SU-DHL-6 (cell line): ENCODE results near the gene PDP2.

Source experiments
- H2AFZ ChIP-seq: fragments of 200-600 bp; sonication (generic); 2 replicates; pipeline ENCODE4 v1.6.1; 2014; ENCODE audit warnings: low read depth, mild to moderate bottlenecking, moderate library complexity, mixed read lengths, antibody characterized with exemption, low read length; ENCODE audit not compliant: severe bottlenecking
- H3F3A ChIP-seq: fragments of 200-600 bp; shearing (Covaris generic); 2 replicates; pipeline ENCODE4 v1.6.0; 2016; ENCODE audit warnings: antibody characterized with exemption, mild to moderate bottlenecking; ENCODE audit not compliant: insufficient read depth
- H3K27ac ChIP-seq: fragments of 200-600 bp; sonication (generic); 2 replicates; pipeline ENCODE4 v1.5.1; 2016; ENCODE audit warnings: low read depth, mild to moderate bottlenecking, low read length, moderate library complexity, mixed read lengths
- H3K27me3 ChIP-seq: fragments of 200-600 bp; sonication (generic), shearing (Covaris generic); 2 replicates; pipeline ENCODE4 v1.6.0; 2014; ENCODE audit warnings: mild to moderate bottlenecking, low read length
- H3K36me3 ChIP-seq: fragments of 200-600 bp; sonication (generic); 2 replicates; pipeline ENCODE4 v1.6.1; 2014; ENCODE audit warnings: mild to moderate bottlenecking, low read length, mixed read lengths
- H3K4me2 ChIP-seq: fragments of 300-600, 200-600 bp; shearing (Covaris generic), sonication (generic); 2 replicates; pipeline ENCODE4 v1.6.0; 2014; ENCODE audit warnings: low read length, low read depth, mild to moderate bottlenecking; ENCODE audit not compliant: poor library complexity, severe bottlenecking
- H3K4me3 ChIP-seq: fragments of 200-600 bp; sonication (generic); 2 replicates; pipeline ENCODE4 v1.5.1; 2014; ENCODE audit warnings: antibody characterized with exemption, low read length, mild to moderate bottlenecking, mixed read lengths; ENCODE audit not compliant: insufficient read depth, poor library complexity, severe bottlenecking
- H3K79me2 ChIP-seq: fragments of 200-600 bp; sonication (generic); 2 replicates; pipeline ENCODE4 v1.6.1; 2014; ENCODE audit warnings: mild to moderate bottlenecking, low read length, moderate library complexity; ENCODE audit not compliant: insufficient read depth
- H3K9ac ChIP-seq: fragments of 200-600 bp; sonication (generic); 2 replicates; pipeline ENCODE4 v1.7.0; 2014; ENCODE audit warnings: mild to moderate bottlenecking, low read length
- H3K9me2 ChIP-seq: fragments of 200-600 bp; sonication (generic); replicated peaks from 2 replicates; pipeline ENCODE4 v1.6.1; 2014; ENCODE audit warnings: low read length; ENCODE audit not compliant: insufficient read depth
- H3K9me3 ChIP-seq: fragments of 200-600 bp; sonication (generic); 2 replicates; pipeline ENCODE4 v1.6.1; 2014; ENCODE audit warnings: low read length, mixed read lengths; ENCODE audit not compliant: insufficient read depth
- H4K20me1 ChIP-seq: fragments of 200-600 bp; sonication (generic); 2 replicates; pipeline ENCODE4 v1.6.1; 2014; ENCODE audit warnings: low read depth, mild to moderate bottlenecking, antibody characterized with exemption, low read length, moderate library complexity, mixed read lengths
- EZH2phosphoT487 ChIP-seq: fragments of 200-600 bp; sonication (generic), shearing (Covaris generic); conservative IDR thresholded peaks from 2 replicates; pipeline ENCODE4 v1.6.1; 2018; ENCODE audit warnings: mild to moderate bottlenecking, antibody characterized with exemption, low read length, moderate library complexity, mixed read lengths
- TF ChIP-seq, protein P1 (sequence below): fragments of 200-600 bp; sonication (generic); IDR thresholded peaks from one replicate; pipeline ENCODE4 v1.5.1; 2017; ENCODE audit warnings: antibody characterized with exemption, mild to moderate bottlenecking, low read length, moderate library complexity; ENCODE audit not compliant: insufficient read depth, poor library complexity, severe bottlenecking

Gene PDP2

DNA sequence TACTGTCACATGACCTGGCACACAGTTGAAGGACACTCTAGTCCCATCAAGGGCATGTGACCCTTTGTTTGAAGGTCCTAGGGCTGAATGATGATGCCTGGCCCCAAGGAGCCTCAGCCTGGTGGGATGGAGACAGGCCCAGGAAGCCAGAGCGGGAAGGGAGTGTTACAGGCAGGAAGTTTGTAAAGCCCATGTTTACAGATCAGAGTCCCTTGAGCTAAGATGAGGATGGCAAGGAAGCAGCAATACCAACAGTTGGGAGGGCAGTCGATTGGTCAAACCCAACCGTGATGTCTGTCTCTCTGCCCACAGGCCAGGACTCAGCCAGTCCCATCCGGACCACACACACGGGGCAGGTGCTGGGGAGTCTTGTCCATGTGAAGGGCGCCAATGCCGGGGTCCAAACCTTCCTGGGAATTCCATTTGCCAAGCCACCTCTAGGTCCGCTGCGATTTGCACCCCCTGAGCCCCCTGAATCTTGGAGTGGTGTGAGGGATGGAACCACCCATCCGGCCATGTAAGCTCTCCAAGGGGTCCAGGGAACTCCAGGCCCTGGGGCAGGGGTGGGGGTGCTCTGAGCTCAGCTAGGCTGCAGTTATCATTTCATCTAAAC is 57.5 kb downstream of the PDP2 start:
- H3K4me3 ChIP-seq = no peak overlapping the region
- no peaks in the 10 kb centered on the region for H3K9me3 ChIP-seq
- H4K20me1 ChIP-seq = no peaks in the 10 kb centered on the region
- H3K79me2 ChIP-seq = peaks cover 12% of the 10 kb centered on the region
- H3K36me3 ChIP-seq = no peaks in the 10 kb centered on the region
- H3K4me2 ChIP-seq = no peak overlapping the region
- no peak overlapping the region for H3K27ac ChIP-seq
- no peak overlapping the region for H3K9ac ChIP-seq
- TF ChIP-seq, protein P1, sequence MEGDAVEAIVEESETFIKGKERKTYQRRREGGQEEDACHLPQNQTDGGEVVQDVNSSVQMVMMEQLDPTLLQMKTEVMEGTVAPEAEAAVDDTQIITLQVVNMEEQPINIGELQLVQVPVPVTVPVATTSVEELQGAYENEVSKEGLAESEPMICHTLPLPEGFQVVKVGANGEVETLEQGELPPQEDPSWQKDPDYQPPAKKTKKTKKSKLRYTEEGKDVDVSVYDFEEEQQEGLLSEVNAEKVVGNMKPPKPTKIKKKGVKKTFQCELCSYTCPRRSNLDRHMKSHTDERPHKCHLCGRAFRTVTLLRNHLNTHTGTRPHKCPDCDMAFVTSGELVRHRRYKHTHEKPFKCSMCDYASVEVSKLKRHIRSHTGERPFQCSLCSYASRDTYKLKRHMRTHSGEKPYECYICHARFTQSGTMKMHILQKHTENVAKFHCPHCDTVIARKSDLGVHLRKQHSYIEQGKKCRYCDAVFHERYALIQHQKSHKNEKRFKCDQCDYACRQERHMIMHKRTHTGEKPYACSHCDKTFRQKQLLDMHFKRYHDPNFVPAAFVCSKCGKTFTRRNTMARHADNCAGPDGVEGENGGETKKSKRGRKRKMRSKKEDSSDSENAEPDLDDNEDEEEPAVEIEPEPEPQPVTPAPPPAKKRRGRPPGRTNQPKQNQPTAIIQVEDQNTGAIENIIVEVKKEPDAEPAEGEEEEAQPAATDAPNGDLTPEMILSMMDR = no peak
- no peak for TF ChIP-seq EZH2phosphoT487
- no peaks in the 10 kb centered on the region for H3K9me2 ChIP-seq
- H3F3A ChIP-seq = no peaks in the 10 kb centered on the region
- no peak overlapping the region for H2AFZ ChIP-seq
- no peaks in the 10 kb centered on the region for H3K27me3 ChIP-seq

GRCh38 chr16:66939366-66939765 is 59.1 kb downstream of the PDP2 start:
- H3K9me3 ChIP-seq = no peaks in the 10 kb centered on the region
- H3K9me2 ChIP-seq = no peaks in the 10 kb centered on the region
- no peak overlapping the region for H3K9ac ChIP-seq
- H4K20me1 ChIP-seq = no peaks in the 10 kb centered on the region
- no peaks in the 10 kb centered on the region for H3F3A ChIP-seq
- no peak overlapping the region for H2AFZ ChIP-seq
- no peak overlapping the region for H3K4me3 ChIP-seq
- no peak overlapping the region for H3K27ac ChIP-seq
- H3K27me3 ChIP-seq = no peaks in the 10 kb centered on the region
- H3K79me2 ChIP-seq = peaks cover 3% of the 10 kb centered on the region; the same call in 1 of the 2 replicates
- H3K36me3 ChIP-seq = no peaks in the 10 kb centered on the region
- H3K4me2 ChIP-seq = no peak overlapping the region
- TF ChIP-seq, protein P1 = no peak
- no peak for TF ChIP-seq EZH2phosphoT487

GRCh38 chr16:66940236-66940635 is 59.9 kb downstream of the PDP2 start:
- no peaks in the 10 kb centered on the region for H3K79me2 ChIP-seq
- H3K4me3 ChIP-seq = no peak overlapping the region
- H3K9me3 ChIP-seq = no peaks in the 10 kb centered on the region
- no peaks in the 10 kb centered on the region for H3K27me3 ChIP-seq
- no peaks in the 10 kb centered on the region for H3K9me2 ChIP-seq
- no peak overlapping the region for H3K4me2 ChIP-seq
- no peak overlapping the region for H3K9ac ChIP-seq
- TF ChIP-seq, protein P1 = no peak
- TF ChIP-seq EZH2phosphoT487 = no peak
- no peak overlapping the region for H3K27ac ChIP-seq
- H4K20me1 ChIP-seq = no peaks in the 10 kb centered on the region
- no peaks in the 10 kb centered on the region for H3F3A ChIP-seq
- H2AFZ ChIP-seq = no peak overlapping the region
- no peaks in the 10 kb centered on the region for H3K36me3 ChIP-seq
